ENCODE data around the gene RAB11FIP4.

DNA sequence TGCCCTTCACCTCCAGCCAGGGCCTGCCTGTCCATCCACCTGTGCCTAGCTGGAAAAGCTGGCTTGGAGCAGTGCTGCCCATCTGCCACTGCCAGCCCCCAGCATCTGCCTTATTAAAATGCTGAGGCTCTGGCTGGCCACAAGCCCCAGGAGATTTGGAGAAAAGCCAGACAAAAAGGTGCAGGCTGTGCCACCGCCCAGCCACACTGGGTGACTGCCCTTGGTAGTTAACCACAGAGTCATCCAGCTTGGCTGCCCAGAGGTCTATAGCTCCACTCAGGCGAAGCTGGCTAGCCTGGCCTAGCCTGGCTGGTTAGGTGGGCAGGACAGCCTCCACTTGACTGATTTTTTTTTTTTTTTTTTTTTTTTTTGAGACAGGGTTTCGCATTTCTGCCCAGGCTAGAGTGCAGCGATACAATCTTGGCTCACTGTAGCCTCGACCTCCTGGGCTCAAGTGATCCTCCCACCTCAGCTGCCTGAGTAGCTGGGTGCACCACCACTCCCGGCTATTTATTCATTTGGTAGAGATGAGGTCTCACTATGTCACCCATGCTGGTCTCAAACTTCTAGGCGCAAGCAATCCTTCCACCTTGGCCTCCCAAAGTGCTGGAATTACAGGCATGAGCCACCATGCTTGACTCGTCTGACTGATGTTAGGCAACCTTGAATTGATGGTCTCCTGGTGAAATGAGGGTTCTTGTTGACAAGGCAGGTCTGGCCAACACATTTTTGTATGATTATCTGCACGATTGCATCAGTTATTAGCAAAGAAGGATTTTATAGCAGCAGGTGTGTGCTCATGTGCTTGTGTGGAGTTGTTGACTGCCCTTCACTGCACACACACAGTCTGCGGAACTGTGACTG lies 103.8 kb downstream of the RAB11FIP4 start:
- TF ChIP-seq, protein P1, sequence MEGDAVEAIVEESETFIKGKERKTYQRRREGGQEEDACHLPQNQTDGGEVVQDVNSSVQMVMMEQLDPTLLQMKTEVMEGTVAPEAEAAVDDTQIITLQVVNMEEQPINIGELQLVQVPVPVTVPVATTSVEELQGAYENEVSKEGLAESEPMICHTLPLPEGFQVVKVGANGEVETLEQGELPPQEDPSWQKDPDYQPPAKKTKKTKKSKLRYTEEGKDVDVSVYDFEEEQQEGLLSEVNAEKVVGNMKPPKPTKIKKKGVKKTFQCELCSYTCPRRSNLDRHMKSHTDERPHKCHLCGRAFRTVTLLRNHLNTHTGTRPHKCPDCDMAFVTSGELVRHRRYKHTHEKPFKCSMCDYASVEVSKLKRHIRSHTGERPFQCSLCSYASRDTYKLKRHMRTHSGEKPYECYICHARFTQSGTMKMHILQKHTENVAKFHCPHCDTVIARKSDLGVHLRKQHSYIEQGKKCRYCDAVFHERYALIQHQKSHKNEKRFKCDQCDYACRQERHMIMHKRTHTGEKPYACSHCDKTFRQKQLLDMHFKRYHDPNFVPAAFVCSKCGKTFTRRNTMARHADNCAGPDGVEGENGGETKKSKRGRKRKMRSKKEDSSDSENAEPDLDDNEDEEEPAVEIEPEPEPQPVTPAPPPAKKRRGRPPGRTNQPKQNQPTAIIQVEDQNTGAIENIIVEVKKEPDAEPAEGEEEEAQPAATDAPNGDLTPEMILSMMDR (IDR thresholded peaks at IDR 0.05; ENCODE audit: low read depth, low read length, poor library complexity, severe bottlenecking): no peak
- TF ChIP-seq EZH2phosphoT487 (IDR thresholded peaks at IDR 0.05; ENCODE audit: borderline replicate concordance, low read length): no peak
